ENCODE data around the gene MAP1LC3B.

Gene MAP1LC3B

DNA sequence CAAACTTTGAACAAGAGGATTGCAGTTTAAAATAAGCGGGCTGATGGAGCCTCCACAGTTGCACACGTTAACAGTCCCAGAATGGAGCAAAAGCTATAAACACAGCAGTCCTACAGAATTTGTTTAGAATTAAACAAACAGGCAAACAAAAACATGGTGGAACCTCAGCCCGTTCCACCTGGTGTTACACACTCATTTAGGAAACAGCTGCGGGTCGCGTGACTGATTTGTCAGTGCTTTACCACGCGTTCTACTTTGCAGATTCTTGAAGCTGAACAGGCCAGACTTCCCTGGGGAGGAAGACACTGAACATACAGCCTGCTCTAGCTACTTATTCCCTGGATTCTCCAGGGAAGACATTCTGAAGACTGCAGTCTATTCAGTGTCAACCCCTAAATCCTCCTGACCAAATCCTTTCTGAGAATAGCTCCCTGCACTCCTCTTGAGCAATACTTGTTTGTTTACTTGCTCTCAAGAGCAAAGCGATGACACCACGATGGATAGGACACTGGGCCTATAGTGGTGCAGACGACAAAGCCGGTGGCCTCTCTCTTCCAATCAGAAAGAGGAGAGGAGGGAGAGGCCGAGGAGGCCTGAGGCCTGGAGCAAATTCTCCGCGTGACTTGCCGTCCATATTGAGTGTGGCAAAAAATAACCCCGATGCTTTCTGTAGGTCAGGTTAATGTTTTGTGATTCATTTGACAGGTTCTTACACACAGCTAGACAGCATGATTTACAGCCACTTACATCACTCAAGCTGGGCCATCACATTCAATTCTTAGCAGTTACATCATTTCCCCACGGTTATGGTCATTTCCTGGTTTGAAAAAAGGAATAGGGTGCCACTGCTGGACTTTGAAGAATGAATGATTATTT is 4.0 kb upstream of the MAP1LC3B start (continued):
- TF ChIP-seq ZNF214 (tag by site-specific recombination; IDR thresholded peaks at IDR 0.05; ENCODE audit: borderline replicate concordance) (no peak), BCL11B (tag by site-specific recombination; IDR thresholded peaks at IDR 0.05; ENCODE audit: low read depth) (no peak), ZNF10 (tag by site-specific recombination; IDR thresholded peaks at IDR 0.05) (peak; percentile 34; the same call in 1 of the 2 replicates), ZNF121 (tag by site-specific recombination; IDR thresholded peaks at IDR 0.05) (no peak), ZBTB7A (tag by site-specific recombination; IDR thresholded peaks at IDR 0.05; ENCODE audit: low read depth) (no peak), ZNF677 (tag by site-specific recombination; IDR thresholded peaks at IDR 0.05) (no peak), ZNF169 (tag by site-specific recombination; IDR thresholded peaks at IDR 0.05) (no peak), ZNF610 (tag by site-specific recombination; IDR thresholded peaks at IDR 0.05; ENCODE audit: borderline replicate concordance) (no peak), HOXC10 (CRISPR knock-in tag; IDR thresholded peaks at IDR 0.05) (peak; percentile 87; the same call in 1 of the 2 replicates), ZNF510 (tag by site-specific recombination; IDR thresholded peaks at IDR 0.05; ENCODE audit: insufficient replicate concordance) (no peak), BCL11A (tag by site-specific recombination; IDR thresholded peaks at IDR 0.05; ENCODE audit: low read depth) (peak; percentile 88; the same call in 1 of the 2 replicates), ZNF561 (tag by site-specific recombination; IDR thresholded peaks at IDR 0.05; ENCODE audit: borderline replicate concordance) (0 out of 2 replicates have a peak, but pooled peaks have one; percentile 51), ZNF830 (tag by site-specific recombination; IDR thresholded peaks at IDR 0.05; ENCODE audit: low read depth) (no peak), GLIS2 (tag by site-specific recombination; IDR thresholded peaks at IDR 0.05) (no peak), SCRT2 (tag by site-specific recombination; IDR thresholded peaks at IDR 0.05) (no peak), ZNF501 (tag by site-specific recombination; IDR thresholded peaks at IDR 0.05) (no peak), ZNF768 (tag by site-specific recombination; IDR thresholded peaks at IDR 0.05) (no peak), ZNF366 (tag by site-specific recombination; conservative IDR thresholded peaks at IDR 0.05) (peak; percentile 88), ZNF596 (tag by site-specific recombination; IDR thresholded peaks at IDR 0.05) (no peak)
- TF ChIP-seq, protein P1, sequence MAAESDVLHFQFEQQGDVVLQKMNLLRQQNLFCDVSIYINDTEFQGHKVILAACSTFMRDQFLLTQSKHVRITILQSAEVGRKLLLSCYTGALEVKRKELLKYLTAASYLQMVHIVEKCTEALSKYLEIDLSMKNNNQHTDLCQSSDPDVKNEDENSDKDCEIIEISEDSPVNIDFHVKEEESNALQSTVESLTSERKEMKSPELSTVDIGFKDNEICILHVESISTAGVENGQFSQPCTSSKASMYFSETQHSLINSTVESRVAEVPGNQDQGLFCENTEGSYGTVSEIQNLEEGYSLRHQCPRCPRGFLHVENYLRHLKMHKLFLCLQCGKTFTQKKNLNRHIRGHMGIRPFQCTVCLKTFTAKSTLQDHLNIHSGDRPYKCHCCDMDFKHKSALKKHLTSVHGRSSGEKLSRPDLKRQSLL (tag by site-specific recombination; IDR thresholded peaks at IDR 0.05): no peak
- TF ChIP-seq, protein P2, sequence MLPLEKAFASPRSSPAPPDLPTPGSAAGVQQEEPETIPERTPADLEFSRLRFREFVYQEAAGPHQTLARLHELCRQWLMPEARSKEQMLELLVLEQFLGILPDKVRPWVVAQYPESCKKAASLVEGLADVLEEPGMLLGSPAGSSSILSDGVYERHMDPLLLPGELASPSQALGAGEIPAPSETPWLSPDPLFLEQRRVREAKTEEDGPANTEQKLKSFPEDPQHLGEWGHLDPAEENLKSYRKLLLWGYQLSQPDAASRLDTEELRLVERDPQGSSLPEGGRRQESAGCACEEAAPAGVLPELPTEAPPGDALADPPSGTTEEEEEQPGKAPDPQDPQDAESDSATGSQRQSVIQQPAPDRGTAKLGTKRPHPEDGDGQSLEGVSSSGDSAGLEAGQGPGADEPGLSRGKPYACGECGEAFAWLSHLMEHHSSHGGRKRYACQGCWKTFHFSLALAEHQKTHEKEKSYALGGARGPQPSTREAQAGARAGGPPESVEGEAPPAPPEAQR (tag by site-specific recombination; IDR thresholded peaks at IDR 0.05): no peak
- TF ChIP-seq, protein P3, sequence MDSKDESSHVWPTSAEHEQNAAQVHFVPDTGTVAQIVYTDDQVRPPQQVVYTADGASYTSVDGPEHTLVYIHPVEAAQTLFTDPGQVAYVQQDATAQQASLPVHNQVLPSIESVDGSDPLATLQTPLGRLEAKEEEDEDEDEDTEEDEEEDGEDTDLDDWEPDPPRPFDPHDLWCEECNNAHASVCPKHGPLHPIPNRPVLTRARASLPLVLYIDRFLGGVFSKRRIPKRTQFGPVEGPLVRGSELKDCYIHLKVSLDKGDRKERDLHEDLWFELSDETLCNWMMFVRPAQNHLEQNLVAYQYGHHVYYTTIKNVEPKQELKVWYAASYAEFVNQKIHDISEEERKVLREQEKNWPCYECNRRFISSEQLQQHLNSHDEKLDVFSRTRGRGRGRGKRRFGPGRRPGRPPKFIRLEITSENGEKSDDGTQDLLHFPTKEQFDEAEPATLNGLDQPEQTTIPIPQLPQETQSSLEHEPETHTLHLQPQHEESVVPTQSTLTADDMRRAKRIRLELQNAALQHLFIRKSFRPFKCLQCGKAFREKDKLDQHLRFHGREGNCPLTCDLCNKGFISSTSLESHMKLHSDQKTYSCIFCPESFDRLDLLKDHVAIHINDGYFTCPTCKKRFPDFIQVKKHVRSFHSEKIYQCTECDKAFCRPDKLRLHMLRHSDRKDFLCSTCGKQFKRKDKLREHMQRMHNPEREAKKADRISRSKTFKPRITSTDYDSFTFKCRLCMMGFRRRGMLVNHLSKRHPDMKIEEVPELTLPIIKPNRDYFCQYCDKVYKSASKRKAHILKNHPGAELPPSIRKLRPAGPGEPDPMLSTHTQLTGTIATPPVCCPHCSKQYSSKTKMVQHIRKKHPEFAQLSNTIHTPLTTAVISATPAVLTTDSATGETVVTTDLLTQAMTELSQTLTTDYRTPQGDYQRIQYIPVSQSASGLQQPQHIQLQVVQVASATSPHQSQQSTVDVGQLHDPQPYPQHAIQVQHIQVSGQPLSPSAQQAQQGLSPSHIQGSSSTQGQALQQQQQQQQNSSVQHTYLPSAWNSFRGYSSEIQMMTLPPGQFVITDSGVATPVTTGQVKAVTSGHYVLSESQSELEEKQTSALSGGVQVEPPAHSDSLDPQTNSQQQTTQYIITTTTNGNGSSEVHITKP (tag by site-specific recombination; IDR thresholded peaks at IDR 0.05): peak; percentile 77
- TF ChIP-seq, protein P4, sequence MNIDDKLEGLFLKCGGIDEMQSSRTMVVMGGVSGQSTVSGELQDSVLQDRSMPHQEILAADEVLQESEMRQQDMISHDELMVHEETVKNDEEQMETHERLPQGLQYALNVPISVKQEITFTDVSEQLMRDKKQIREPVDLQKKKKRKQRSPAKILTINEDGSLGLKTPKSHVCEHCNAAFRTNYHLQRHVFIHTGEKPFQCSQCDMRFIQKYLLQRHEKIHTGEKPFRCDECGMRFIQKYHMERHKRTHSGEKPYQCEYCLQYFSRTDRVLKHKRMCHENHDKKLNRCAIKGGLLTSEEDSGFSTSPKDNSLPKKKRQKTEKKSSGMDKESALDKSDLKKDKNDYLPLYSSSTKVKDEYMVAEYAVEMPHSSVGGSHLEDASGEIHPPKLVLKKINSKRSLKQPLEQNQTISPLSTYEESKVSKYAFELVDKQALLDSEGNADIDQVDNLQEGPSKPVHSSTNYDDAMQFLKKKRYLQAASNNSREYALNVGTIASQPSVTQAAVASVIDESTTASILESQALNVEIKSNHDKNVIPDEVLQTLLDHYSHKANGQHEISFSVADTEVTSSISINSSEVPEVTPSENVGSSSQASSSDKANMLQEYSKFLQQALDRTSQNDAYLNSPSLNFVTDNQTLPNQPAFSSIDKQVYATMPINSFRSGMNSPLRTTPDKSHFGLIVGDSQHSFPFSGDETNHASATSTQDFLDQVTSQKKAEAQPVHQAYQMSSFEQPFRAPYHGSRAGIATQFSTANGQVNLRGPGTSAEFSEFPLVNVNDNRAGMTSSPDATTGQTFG (tag by site-specific recombination; IDR thresholded peaks at IDR 0.05; ENCODE audit: borderline replicate concordance): no peak
- TF ChIP-seq, protein P5, sequence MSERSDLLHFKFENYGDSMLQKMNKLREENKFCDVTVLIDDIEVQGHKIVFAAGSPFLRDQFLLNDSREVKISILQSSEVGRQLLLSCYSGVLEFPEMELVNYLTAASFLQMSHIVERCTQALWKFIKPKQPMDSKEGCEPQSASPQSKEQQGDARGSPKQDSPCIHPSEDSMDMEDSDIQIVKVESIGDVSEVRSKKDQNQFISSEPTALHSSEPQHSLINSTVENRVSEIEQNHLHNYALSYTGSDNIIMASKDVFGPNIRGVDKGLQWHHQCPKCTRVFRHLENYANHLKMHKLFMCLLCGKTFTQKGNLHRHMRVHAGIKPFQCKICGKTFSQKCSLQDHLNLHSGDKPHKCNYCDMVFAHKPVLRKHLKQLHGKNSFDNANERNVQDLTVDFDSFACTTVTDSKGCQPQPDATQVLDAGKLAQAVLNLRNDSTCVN (tag by site-specific recombination; optimal IDR thresholded peaks at IDR 0.05): peak; percentile 29
- TF ChIP-seq, protein P6, sequence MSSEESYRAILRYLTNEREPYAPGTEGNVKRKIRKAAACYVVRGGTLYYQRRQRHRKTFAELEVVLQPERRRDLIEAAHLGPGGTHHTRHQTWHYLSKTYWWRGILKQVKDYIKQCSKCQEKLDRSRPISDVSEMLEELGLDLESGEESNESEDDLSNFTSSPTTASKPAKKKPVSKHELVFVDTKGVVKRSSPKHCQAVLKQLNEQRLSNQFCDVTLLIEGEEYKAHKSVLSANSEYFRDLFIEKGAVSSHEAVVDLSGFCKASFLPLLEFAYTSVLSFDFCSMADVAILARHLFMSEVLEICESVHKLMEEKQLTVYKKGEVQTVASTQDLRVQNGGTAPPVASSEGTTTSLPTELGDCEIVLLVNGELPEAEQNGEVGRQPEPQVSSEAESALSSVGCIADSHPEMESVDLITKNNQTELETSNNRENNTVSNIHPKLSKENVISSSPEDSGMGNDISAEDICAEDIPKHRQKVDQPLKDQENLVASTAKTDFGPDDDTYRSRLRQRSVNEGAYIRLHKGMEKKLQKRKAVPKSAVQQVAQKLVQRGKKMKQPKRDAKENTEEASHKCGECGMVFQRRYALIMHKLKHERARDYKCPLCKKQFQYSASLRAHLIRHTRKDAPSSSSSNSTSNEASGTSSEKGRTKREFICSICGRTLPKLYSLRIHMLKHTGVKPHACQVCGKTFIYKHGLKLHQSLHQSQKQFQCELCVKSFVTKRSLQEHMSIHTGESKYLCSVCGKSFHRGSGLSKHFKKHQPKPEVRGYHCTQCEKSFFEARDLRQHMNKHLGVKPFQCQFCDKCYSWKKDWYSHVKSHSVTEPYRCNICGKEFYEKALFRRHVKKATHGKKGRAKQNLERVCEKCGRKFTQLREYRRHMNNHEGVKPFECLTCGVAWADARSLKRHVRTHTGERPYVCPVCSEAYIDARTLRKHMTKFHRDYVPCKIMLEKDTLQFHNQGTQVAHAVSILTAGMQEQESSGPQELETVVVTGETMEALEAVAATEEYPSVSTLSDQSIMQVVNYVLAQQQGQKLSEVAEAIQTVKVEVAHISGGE (tag by site-specific recombination; conservative IDR thresholded peaks at IDR 0.05; ENCODE audit: low read depth): no peak; the same call in 1 of the 2 replicates
